ENCODE data around the gene SKAP1.

The SKAP1 gene

DNA sequence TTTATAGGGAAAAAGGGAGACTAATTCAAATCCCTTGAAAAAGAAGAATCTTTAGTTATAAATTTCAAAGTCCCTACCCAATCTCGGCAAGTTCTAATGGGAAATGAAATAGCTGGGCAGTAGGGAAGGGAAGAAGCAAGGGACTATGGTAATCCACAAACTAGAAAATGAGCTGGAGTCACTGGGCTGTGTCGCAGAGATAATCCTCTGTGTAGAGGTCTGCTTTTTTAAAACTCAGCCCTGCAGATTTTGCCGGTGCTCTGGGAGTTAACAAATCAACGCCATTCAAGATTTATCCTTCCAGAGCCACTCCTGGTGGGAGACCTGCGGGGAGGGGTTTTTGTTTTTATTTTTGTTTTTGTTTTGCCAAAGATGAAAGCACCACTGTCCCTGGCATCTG is 301.6 kb downstream of the SKAP1 start:
- TF ChIP-seq ZFX (IDR thresholded peaks at IDR 0.05) (no peak), CTCF (conservative IDR thresholded peaks at IDR 0.05) (no peak)
- no peak overlapping the region for H3K27ac ChIP-seq

DNA sequence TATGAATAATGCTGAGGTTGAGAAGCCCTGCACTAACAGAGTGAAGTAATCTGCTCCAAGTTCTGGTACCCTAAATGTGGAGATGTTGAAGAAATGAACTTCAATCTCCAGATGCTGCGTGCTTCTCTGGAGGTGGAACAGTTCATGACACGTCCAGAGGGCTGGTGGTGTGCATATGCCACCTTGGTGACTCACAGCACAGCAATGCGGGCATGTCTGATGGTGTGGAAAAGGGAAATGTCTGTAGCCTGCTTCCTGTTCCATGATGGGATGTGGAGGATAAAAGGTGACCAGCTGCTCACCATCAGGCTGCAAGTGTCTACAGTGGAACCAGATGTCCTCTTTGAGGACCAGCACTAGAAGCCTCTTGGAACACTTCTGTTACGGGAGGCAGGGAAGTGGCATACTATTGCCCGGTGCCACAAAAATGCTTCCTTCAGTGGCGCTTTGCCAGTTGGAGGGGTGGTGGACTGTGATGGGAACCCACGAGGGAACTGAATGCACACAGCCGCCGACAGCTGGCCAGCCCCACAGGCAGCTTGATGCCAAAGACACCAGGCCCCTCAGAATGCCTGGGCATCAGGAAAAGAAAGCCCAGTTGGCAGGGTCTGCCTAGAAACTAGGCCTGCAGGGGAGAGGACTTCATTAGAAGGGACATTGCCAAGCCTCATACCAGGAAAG is 302.5 kb downstream of the SKAP1 start:
- no peak overlapping the region for H3K27ac ChIP-seq

GRCh38 chr17:48126532-48126850 is 303.5 kb downstream of the SKAP1 start:
- TF ChIP-seq ZFX (IDR thresholded peaks at IDR 0.05) = no peak

More for the DNA sequence above, 302.5 kb downstream of the SKAP1 start:
- TF ChIP-seq CTCF (conservative IDR thresholded peaks at IDR 0.05) (no peak), ZFX (IDR thresholded peaks at IDR 0.05) (no peak)

GRCh38 chr17:48125829-48126531 is 304.0 kb downstream of the SKAP1 start:
- H3K27ac ChIP-seq = no peak overlapping the region
- no peak for TF ChIP-seq CTCF (conservative IDR thresholded peaks at IDR 0.05)
- no peak for TF ChIP-seq ZFX (IDR thresholded peaks at IDR 0.05)

More at GRCh38 chr17:48126532-48126850, 303.5 kb downstream of the SKAP1 start:
- H3K27ac ChIP-seq = no peak overlapping the region

DNA sequence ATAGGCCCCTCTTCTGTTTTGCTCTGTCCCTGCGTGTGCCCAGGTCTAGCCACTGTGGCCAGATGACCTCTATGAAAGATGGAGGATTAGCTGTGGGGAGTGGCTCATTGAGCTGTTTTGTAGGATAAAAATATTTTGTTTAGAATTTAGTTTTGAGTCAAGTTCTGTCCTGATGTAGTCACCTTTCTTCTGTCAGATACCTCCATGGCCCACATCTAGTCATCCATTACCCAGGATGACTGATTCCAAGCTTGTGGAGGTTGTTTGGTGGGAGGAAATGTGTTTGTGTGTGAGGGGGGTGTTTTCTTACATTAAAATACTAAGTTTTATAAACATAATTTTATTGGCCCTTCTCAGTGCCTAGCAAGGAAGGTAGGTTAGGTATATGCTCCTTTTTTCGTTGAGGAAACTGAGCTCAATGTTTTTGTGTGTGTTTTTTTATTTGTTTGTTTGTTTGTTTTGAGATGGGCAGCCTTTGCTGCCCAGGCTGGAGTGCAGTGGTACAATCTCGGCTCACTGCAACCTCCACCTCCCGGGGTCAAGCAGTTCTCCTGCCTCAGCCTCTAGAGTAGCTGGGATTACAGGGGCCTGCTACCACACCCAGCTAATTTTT is 306.1 kb downstream of the SKAP1 start:
- no peak overlapping the region for H3K27ac ChIP-seq
- TF ChIP-seq ZFX (IDR thresholded peaks at IDR 0.05) (no peak), CTCF (conservative IDR thresholded peaks at IDR 0.05) (no peak)

DNA sequence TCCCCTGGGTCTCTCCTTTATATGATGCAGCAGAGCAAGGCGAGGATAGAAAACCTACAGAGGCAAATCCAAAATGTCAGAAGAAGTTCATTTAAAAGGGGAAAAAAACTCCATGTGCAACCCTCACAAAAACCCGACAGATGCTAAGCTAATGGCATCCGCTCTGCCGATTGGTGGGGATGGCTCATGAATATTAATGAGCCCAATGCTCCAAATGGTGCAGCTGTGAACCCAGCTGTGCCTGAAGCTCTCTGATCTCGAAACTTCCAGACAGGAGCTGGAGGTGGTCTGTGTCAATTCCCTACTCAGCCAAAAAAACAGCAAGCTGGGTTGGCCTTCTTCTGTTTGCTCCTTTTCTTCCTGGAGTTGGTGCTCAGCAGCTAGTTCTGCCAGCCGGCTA is 306.9 kb downstream of the SKAP1 start:
- no peak overlapping the region for H3K27ac ChIP-seq
- no peak for TF ChIP-seq CTCF (conservative IDR thresholded peaks at IDR 0.05)
- no peak for TF ChIP-seq ZFX (IDR thresholded peaks at IDR 0.05)

- H3K27ac ChIP-seq = no peak overlapping the region
- TF ChIP-seq ZFX (IDR thresholded peaks at IDR 0.05) (no peak), CTCF (conservative IDR thresholded peaks at IDR 0.05) (no peak)
Observed at GRCh38 chr17:48122665-48123045, 307.4 kb downstream of the SKAP1 start.

Data from C4-2B (cell line).